ENCODE results near the gene TNK2. TPM values are rescaled to one million over a fixed set of nuclear protein-coding genes. Genes with fewer than 3 reads are reported as not detected.
"Not testable (repeated sequence)": the region's sequence is repeated elsewhere in the genome, so short reads cannot be mapped to it uniquely, and the experiment has no call there.

Gene TNK2
- total RNA-seq, 2 donors from 2014 or later = 18.3 to 33.9 TPM

DNA sequence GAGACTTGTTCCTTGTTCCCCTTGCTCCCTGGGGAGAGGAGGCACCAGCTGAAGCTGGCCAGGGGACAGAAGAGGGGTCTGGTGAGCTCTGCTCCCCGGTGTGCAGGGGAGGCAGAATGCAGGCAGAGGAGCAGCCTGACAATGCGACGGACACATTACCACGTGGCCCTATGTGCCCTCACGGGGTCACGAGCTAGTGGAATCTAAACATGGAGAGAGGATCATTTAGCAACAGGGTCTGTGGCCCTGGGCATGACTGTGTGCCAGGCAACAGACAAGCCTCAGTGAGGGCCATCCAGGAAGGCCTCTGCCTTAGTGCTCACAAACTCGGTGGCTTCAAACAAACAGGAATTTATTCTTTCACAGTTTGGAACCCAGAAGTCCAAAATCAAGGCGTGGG lies 88.2 kb downstream of the TNK2 start:
- DNase-seq = no peak
- intact Hi-C loops (cut with DNase I, micrococcal nuclease) = no loop called here
- ATAC-seq = no peak

DNA sequence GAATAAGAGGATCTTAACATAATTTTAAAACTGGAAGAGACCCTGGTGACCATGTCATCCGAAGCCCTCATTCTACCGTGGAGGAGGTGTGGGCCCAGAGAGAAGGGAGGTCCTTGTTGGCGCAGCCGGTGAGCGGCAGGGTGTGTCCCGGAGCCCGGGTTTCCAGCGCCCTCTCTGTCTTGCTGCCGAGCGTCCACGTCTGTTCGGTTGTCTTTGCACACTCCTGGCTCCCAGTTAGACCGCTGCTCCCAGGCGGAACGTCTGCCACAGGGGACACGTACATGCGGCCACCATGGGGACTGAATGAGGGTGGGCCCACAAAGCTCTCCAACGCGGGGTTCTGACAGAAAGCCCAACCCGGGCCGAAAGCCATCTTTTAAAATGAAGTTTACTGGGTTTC lies 90.0 kb downstream of the TNK2 start:
- ATAC-seq = no peak
- intact Hi-C loops (cut with DNase I, micrococcal nuclease) = no loop called here
- DNase-seq = peak in 1 of 2 donors; percentile 4

GRCh38 chr3:195817578-195818135 lies 90.7 kb downstream of the TNK2 start:
- ATAC-seq (no peak), DNase-seq (peak in 1 of 2 donors; percentile 2)
- intact Hi-C loops (cut with DNase I, micrococcal nuclease) = no loop called here

DNA sequence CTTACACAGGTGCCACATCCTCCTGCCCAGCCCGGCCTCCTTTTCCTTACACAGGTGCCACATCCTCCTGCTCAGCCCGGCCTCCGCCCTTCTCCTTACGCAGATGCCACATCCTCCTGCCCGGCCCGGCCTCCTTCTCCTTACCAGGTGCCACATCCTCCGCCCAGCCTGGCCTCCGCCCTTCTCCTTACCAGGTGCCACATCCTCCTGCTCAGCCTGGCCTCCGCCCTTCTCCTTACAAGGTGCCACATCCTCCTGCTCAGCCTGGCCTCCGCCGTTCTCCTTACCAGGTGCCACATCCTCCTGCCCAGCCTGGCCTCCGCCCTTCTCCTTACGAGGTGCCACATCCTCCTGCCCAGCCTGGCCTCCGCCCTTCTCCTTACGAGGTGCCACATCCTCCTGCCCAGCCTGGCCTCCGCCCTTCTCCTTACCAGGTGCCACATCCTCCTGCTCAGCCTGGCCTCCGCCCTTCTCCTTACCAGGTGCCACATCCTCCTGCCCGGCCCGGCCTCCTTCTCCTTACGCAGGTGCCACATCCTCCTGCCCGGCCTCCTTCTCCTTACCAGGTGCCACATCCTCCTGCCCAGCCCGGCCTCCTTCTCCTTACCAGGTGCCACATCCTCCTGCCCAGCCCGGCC lies 92.0 kb downstream of the TNK2 start:
- intact Hi-C loops (cut with DNase I, micrococcal nuclease); ATAC-seq: not testable (repeated sequence)
- peak in 1 of 2 donors; percentile 45 for DNase-seq

- intact Hi-C loops (cut with DNase I, micrococcal nuclease) = no loop called here
Observed at GRCh38 chr3:195815169-195815771, 93.1 kb downstream of the TNK2 start.

DNA sequence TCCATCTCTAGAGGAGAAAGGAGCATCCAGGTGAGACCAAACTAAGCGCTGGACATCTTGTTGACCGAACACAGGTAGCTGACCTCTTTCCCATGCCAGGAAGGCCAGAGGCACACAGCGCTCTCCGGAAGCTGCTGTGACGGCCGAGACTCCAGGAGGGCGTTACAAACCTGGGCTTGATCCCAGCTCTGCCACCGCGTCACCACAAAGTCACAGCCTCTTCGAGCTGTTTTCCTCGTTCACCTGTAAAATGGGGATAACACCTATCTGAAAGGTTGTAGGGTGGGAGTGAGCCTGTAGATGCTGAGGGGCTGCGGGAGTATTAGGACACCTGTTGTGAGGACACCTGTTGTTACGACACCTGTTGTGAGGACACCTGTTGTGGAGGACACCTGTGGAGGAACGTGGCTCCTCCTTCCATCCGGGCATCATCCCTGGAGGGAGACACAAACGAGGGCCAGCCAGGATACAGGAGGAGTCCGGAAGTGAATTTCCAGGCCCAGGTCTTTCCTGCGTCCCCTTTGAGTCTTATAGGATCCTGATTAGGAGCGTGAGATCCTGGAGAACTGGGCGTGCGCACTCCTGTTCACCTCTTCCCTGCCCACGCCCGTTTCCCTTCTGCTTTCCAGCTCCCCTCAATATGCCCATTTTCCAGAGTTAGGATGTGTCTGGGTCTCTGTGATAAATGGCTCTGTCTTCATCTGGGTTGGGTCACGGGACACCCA lies 94.3 kb downstream of the TNK2 start:
- intact Hi-C loops (cut with DNase I, micrococcal nuclease) = no loop called here
- ATAC-seq (no peak), DNase-seq (peak in 1 of 2 donors; percentile 4)

More at GRCh38 chr3:195815169-195815771, 93.1 kb downstream of the TNK2 start:
- DNase-seq = peak in 1 of 2 donors; percentile 6
- ATAC-seq = no peak

Small RNA genes within 50 kb of the gene (microRNA-seq; reads per million reads assigned to microRNA genes)
- gene MIR6829 = 0 to 0.53 reads per million in 2 donors

Other genes with a start within 250 kb of the TNK2 start
- gene MUC20, start 187.6 kb downstream of the TNK2 start, total RNA-seq = 100 to 1,000 TPM; 110 to 115 TPM
- gene MUC4, start 96.6 kb downstream of the TNK2 start, total RNA-seq = 100 to 1,000 TPM; 114 to 356 TPM
- 100 to 1,000 TPM; 416 to 595 TPM for gene TFRC, start 173.5 kb upstream of the TNK2 start, total RNA-seq

Data from left colon (tissue), 2 donors.